HFFc6 (cell line): Measurements from ENCODE around the gene PGPEP1. TPM values are rescaled to one million over a fixed set of nuclear protein-coding genes. Genes with fewer than 3 reads are reported as not detected.
"Not testable (repeated sequence)": the region's sequence is repeated elsewhere in the genome, so short reads cannot be mapped to it uniquely, and the experiment has no call there.

Experiments used
- DNase-seq: peaks from one replicate; pipeline ENCODE4 v3.0.0-alpha.2; 2018
- H3K27ac Mint-ChIP-seq: 2 replicates; pipeline ENCODE4 v1.8.0; 2020; ENCODE audit warnings: mild to moderate bottlenecking, mixed read lengths
- H3K27me3 Mint-ChIP-seq: 2 replicates; pipeline ENCODE4 v1.8.0; 2021; ENCODE audit warnings: mild to moderate bottlenecking, moderate library complexity, mixed read lengths; ENCODE audit not compliant: insufficient read depth
- H3K36me3 Mint-ChIP-seq: 2 replicates; pipeline ENCODE4 v1.8.0; 2021; ENCODE audit warnings: low read depth, mixed read lengths
- H3K4me1 Mint-ChIP-seq: 2 replicates; pipeline ENCODE4 v1.8.0; 2020; ENCODE audit warnings: low read depth, mixed read lengths
- H3K4me3 Mint-ChIP-seq: 2 replicates; pipeline ENCODE4 v1.8.0; 2020; ENCODE audit warnings: mild to moderate bottlenecking, moderate library complexity, mixed read lengths
- H3K9me3 Mint-ChIP-seq: 2 replicates; pipeline ENCODE4 v1.8.0; 2020; ENCODE audit warnings: mild to moderate bottlenecking, mixed read lengths
- total RNA-seq, 6 experiments: library from RNA; stranded (reverse); fragmentation: NEBNext Ultra II Directional; extraction: Animal tissue kit (Norgen Biotek cat#: 25700); gene quantifications; 2 replicates in 1 of 6; 3 replicates in 5 of 6; pipeline ENCODE4 v1.2.3, GENCODE V29; 2021
- TF ChIP-seq, protein P1 (sequence below): fragments of 200-600 bp; sonication (generic); IDR thresholded peaks from 2 replicates; pipeline ENCODE4 v1.5.0; 2021; ENCODE audit warnings: antibody characterized with exemption, mild to moderate bottlenecking

Gene PGPEP1
- total RNA-seq, 6 experiments from 2014 or later: 30.5 to 54.1 (median 32.4) TPM

DNA sequence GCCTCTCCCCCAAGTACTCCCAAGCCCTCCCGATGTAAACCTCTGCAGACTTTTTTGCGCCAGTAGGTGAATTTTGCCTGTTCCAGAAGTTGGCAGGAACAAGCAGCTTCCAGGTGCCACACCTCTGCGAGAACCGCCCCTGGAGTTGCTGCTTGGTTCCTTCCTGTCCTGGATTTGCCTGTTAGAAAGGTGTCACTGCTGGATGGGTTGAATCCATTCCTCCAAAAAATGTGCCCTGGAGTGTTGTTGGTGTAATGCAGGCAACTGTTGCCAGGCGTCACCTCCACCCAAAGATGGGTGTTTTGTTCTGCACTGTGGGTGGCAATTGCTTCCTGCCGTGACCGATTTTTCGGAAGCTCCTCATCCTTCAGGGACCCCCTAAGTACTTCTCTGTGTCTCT lies 5.7 kb downstream of the PGPEP1 start:
- H3K27ac Mint-ChIP-seq: no peak overlapping the region
- no peak overlapping the region for H3K4me3 Mint-ChIP-seq

GRCh38 chr19:18348171-18348570 lies 7.8 kb downstream of the PGPEP1 start:
- DNase-seq: no peak
- Mint-ChIP-seq H3K9me3 (no peaks in the 10 kb centered on the region), H3K4me1 (peaks cover 9% of the 10 kb centered on the region), H3K4me3 (no peak overlapping the region), H3K27me3 (peaks cover 3% of the 10 kb centered on the region; the same call in 1 of the 2 replicates), H3K36me3 (peaks cover 13% of the 10 kb centered on the region), H3K27ac (no peak overlapping the region)
- TF ChIP-seq, protein P1, sequence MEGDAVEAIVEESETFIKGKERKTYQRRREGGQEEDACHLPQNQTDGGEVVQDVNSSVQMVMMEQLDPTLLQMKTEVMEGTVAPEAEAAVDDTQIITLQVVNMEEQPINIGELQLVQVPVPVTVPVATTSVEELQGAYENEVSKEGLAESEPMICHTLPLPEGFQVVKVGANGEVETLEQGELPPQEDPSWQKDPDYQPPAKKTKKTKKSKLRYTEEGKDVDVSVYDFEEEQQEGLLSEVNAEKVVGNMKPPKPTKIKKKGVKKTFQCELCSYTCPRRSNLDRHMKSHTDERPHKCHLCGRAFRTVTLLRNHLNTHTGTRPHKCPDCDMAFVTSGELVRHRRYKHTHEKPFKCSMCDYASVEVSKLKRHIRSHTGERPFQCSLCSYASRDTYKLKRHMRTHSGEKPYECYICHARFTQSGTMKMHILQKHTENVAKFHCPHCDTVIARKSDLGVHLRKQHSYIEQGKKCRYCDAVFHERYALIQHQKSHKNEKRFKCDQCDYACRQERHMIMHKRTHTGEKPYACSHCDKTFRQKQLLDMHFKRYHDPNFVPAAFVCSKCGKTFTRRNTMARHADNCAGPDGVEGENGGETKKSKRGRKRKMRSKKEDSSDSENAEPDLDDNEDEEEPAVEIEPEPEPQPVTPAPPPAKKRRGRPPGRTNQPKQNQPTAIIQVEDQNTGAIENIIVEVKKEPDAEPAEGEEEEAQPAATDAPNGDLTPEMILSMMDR: no peak

More for the DNA sequence above, 5.7 kb downstream of the PGPEP1 start:
- TF ChIP-seq, protein P1: 0 out of 2 replicates have a peak, but pooled peaks have one; percentile 10
- no peak for DNase-seq
- no peaks in the 10 kb centered on the region for H3K9me3 Mint-ChIP-seq
- peaks cover 17% of the 10 kb centered on the region for H3K36me3 Mint-ChIP-seq
- peaks cover 15% of the 10 kb centered on the region for H3K4me1 Mint-ChIP-seq
- peaks cover 3% of the 10 kb centered on the region; the same call in 1 of the 2 replicates for H3K27me3 Mint-ChIP-seq

- Mint-ChIP-seq H3K4me1 (peaks cover 14% of the 10 kb centered on the region), H3K36me3 (peaks cover 20% of the 10 kb centered on the region)
- not testable (repeated sequence) for H3K27me3 Mint-ChIP-seq, H3K4me3 Mint-ChIP-seq, H3K9me3 Mint-ChIP-seq, DNase-seq, H3K27ac Mint-ChIP-seq
Observed at GRCh38 chr19:18348818-18349339, 8.5 kb downstream of the PGPEP1 start.

- Mint-ChIP-seq H3K27me3 (peaks cover 3% of the 10 kb centered on the region; the same call in 1 of the 2 replicates), H3K27ac (peak overlapping the region; percentile 13; the same call in 1 of the 2 replicates), H3K9me3 (no peaks in the 10 kb centered on the region), H3K4me3 (no peak overlapping the region), H3K4me1 (peaks cover 14% of the 10 kb centered on the region), H3K36me3 (peaks cover 20% of the 10 kb centered on the region)
- DNase-seq: peak; percentile 34
- TF ChIP-seq, protein P1: peak; percentile 89
Observed at GRCh38 chr19:18349524-18350128, 9.2 kb downstream of the PGPEP1 start.

- H3K4me1 Mint-ChIP-seq: peaks cover 14% of the 10 kb centered on the region
- no peak overlapping the region for H3K27ac Mint-ChIP-seq
- TF ChIP-seq, protein P1: no peak
- peaks cover 1% of the 10 kb centered on the region; the same call in 1 of the 2 replicates for H3K27me3 Mint-ChIP-seq
- DNase-seq: no peak
- no peaks in the 10 kb centered on the region for H3K9me3 Mint-ChIP-seq
- H3K36me3 Mint-ChIP-seq: peaks cover 22% of the 10 kb centered on the region
- no peak overlapping the region for H3K4me3 Mint-ChIP-seq
Observed at GRCh38 chr19:18350490-18350889, 10.1 kb downstream of the PGPEP1 start.

DNA sequence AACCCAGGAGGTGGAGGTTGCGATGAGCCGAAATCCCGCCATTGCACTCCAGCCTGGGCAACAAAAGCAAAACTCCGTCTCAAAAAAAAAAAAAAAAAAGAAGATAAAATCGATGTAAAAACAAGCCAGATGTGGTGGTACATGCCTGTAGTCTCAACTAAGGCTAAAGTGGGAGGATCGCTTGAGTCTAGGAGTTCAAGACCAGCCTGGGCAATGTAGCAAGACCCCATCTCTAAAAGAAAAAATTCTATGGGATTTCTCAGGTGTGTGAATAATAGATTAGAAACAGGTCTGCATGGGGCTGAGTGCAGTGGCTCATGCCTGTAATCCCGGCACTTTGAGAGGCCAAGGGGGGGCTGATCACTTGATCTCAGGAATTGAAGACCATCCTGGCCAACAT lies 11.1 kb downstream of the PGPEP1 start:
- Mint-ChIP-seq H3K36me3 (peaks cover 21% of the 10 kb centered on the region), H3K4me3 (no peak overlapping the region), H3K27me3 (peaks cover 1% of the 10 kb centered on the region; the same call in 1 of the 2 replicates), H3K27ac (no peak overlapping the region), H3K4me1 (peaks cover 14% of the 10 kb centered on the region), H3K9me3 (peaks cover under 1% of the 10 kb centered on the region; the same call in 1 of the 2 replicates)
- DNase-seq: no peak
- TF ChIP-seq, protein P1: no peak
